BLaER1 (cell line): ENCODE data around the gene PEX16.

ENCODE experiments used
- H3K27ac ChIP-seq: shearing (Covaris generic); formaldehyde crosslinking; 2 replicates; pipeline ENCODE4 v1.8.1; 2022
- H3K27me3 ChIP-seq: shearing (Covaris generic); formaldehyde crosslinking; 2 replicates; pipeline ENCODE4 v1.8.1; 2022
- H3K36me3 ChIP-seq: shearing (Covaris generic); formaldehyde crosslinking; 2 replicates; pipeline ENCODE4 v1.8.1; 2022
- H3K4me1 ChIP-seq: shearing (Covaris generic); formaldehyde crosslinking; 2 replicates; pipeline ENCODE4 v1.8.1; 2022
- H3K4me2 ChIP-seq: shearing (Covaris generic); formaldehyde crosslinking; 2 replicates; pipeline ENCODE4 v1.8.1; 2022
- H3K4me3 ChIP-seq: shearing (Covaris generic); formaldehyde crosslinking; 2 replicates; pipeline ENCODE4 v1.8.1; 2022
- H3K9ac ChIP-seq: shearing (Covaris generic); formaldehyde crosslinking; 2 replicates; pipeline ENCODE4 v1.8.1; 2022
- H3K9me3 ChIP-seq: shearing (Covaris generic); formaldehyde crosslinking; 2 replicates; pipeline ENCODE4 v1.8.1; 2022
- H4K20me1 ChIP-seq: shearing (Covaris generic); formaldehyde crosslinking; 2 replicates; pipeline ENCODE4 v1.8.1; 2022
- Cebpa-rat ChIP-seq: shearing (Covaris generic); IDR thresholded peaks from 2 replicates; pipeline ENCODE4 v1.8.1; 2022

PEX16 gene

GRCh38 chr11:45932217-45932616 is 14.5 kb upstream of the PEX16 start:
- peak overlapping the region; percentile 71; the same call in 1 of the 2 replicates for H3K9ac ChIP-seq
- H3K27me3 ChIP-seq, result peaks cover 33% of the 10 kb centered on the region; the same call in 1 of the 2 replicates
- peaks cover 43% of the 10 kb centered on the region for H3K36me3 ChIP-seq
- H3K4me2 ChIP-seq, result peak overlapping the region; percentile 97
- no peak for TF ChIP-seq Cebpa-rat
- peak overlapping the region; percentile 90 for H3K27ac ChIP-seq
- peaks cover 88% of the 10 kb centered on the region for H3K4me1 ChIP-seq
- 0 out of 2 replicates have a peak overlapping the region, but pooled peaks have one; percentile 6 for H3K4me3 ChIP-seq
- peaks cover 18% of the 10 kb centered on the region for H4K20me1 ChIP-seq
- no peaks in the 10 kb centered on the region for H3K9me3 ChIP-seq

- H3K4me3 ChIP-seq, result no peak overlapping the region
- peak overlapping the region; percentile 71; the same call in 1 of the 2 replicates for H3K9ac ChIP-seq
Observed at GRCh38 chr11:45931739-45932138, 14.1 kb upstream of the PEX16 start.

DNA sequence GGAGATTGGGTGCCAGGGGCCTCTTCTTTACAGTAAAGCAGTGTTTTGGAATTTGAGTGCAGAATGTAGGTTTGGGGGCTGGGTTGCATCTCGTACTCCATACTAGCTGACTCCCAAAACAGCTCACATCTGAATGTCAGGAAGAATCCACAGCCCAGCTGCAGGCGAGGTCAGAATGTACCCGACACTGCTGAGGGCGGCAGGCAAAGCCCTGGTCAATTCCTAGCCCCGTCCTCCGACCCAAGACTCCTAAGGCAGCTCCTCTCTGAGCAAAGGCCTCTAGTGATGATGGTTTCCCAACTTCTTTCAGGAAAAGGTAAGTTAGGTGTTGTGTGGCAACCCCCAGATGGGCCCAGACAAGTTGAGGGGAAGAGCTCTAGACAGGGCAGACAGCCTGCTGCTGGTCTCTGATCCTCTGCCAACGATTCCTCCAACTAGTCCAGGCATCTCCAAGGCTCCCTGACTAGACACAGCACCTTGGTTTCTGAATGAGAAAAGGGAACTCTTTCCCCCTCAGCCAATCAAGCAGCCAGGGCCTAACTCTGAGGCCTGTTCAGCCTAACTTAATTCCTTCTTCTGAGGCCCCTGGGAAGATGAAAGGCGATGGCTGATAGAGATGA is 13.4 kb upstream of the PEX16 start:
- peak overlapping the region; percentile 90 for H3K27ac ChIP-seq
- peaks cover 100% of the 10 kb centered on the region for H3K4me1 ChIP-seq

More at GRCh38 chr11:45931739-45932138, 14.1 kb upstream of the PEX16 start:
- peaks cover 43% of the 10 kb centered on the region for H3K36me3 ChIP-seq
- TF ChIP-seq Cebpa-rat, result no peak
- H3K27ac ChIP-seq, result peak overlapping the region; percentile 90
- H3K27me3 ChIP-seq, result peaks cover 33% of the 10 kb centered on the region; the same call in 1 of the 2 replicates
- no peaks in the 10 kb centered on the region for H3K9me3 ChIP-seq
- H3K4me1 ChIP-seq, result peaks cover 93% of the 10 kb centered on the region
- H4K20me1 ChIP-seq, result peaks cover 18% of the 10 kb centered on the region
- H3K4me2 ChIP-seq, result peak overlapping the region; percentile 97

DNA sequence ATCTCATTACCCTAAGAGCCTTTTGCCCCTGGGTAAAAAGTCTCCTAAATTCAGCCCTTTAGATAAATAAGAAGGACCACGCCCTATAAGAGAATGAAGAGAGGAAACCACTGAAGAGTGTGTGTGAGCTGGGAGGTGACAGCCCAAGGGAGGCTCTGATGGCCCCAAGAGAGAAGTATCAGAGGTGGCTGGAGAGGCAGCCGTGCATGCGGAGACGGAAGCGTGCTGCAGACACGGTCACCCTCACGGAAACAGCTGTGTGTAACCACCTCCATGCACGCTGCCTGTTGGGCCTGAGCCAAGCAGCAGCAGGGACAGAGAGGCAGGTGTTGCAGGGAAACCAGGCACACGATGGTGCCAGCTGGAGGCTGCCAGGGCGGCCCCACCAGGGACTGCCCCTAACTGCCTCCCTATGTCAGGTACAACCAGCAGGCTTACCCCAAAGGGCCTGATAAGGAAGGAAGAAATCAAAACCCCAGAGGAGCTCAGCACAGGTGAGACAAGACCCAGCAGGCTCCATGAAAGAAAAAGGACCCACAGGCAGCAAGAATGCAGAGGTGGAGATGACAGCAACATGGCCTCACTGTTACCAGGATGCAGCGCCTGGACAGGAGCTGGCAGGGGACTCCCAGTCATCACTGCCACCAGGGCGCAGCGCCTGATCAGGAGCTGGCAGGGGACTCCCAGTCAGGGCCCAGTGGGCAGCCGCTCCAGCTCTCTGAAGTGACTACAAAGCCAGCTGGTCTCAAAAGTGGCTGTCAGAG is 12.5 kb upstream of the PEX16 start:
- peaks cover 100% of the 10 kb centered on the region for H3K4me1 ChIP-seq
- H3K4me3 ChIP-seq, result peak overlapping the region; percentile 56
- peaks cover 18% of the 10 kb centered on the region for H4K20me1 ChIP-seq
- peak overlapping the region; percentile 90 for H3K27ac ChIP-seq
- peaks cover 35% of the 10 kb centered on the region for H3K36me3 ChIP-seq
- peaks cover 33% of the 10 kb centered on the region; the same call in 1 of the 2 replicates for H3K27me3 ChIP-seq
- H3K9ac ChIP-seq, result peak overlapping the region; percentile 71
- no peak for TF ChIP-seq Cebpa-rat
- H3K9me3 ChIP-seq, result no peaks in the 10 kb centered on the region
- H3K4me2 ChIP-seq, result peak overlapping the region; percentile 97

More for the DNA sequence above, 13.4 kb upstream of the PEX16 start:
- H3K9me3 ChIP-seq, result no peaks in the 10 kb centered on the region
- H3K36me3 ChIP-seq, result peaks cover 43% of the 10 kb centered on the region
- H3K4me3 ChIP-seq, result no peak overlapping the region
- H3K4me2 ChIP-seq, result peak overlapping the region; percentile 97
- peaks cover 33% of the 10 kb centered on the region; the same call in 1 of the 2 replicates for H3K27me3 ChIP-seq
- peaks cover 18% of the 10 kb centered on the region for H4K20me1 ChIP-seq
- H3K9ac ChIP-seq, result peak overlapping the region; percentile 71; the same call in 1 of the 2 replicates
- no peak for TF ChIP-seq Cebpa-rat

DNA sequence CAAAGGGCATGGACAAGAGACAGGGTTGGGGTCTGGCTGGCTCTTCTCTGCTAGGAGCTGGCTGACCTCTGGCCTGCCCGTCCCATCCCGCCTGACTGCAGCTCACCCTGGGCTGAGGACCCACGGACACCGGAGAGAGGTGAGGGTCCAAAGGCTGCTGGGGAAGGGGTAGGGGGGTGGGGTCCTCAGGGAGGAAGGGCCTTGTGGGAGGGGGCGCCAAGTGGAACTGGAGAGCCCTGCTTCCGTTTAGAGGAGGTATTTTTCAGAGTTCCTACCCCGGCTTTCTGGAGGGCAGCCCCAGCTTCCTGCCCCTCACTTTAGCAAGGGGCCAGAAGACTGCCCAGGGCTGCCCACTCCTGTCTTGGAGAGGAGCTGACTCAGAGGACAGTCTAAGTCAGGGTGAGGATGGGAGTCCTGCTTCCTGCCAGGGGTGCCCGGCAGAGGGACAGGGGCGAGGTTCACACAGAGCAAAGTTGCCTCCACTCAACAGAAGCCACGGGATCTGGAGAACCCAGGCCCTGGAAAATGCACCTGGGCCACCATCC is 11.9 kb upstream of the PEX16 start:
- peaks cover 26% of the 10 kb centered on the region; the same call in 1 of the 2 replicates for H3K27me3 ChIP-seq
- peaks cover 100% of the 10 kb centered on the region for H3K4me1 ChIP-seq
- H3K4me3 ChIP-seq, result peak overlapping the region; percentile 56

GRCh38 chr11:45928535-45929215 is 11.0 kb upstream of the PEX16 start:
- Histone ChIP-seq H3K4me2 (peak overlapping the region; percentile 97), H3K4me3 (no peak overlapping the region), H3K27ac (peak overlapping the region; percentile 90), H3K4me1 (peaks cover 100% of the 10 kb centered on the region), H3K36me3 (peaks cover 27% of the 10 kb centered on the region), H3K27me3 (peaks cover 17% of the 10 kb centered on the region; the same call in 1 of the 2 replicates), H3K9ac (no peak overlapping the region), H4K20me1 (peaks cover 14% of the 10 kb centered on the region), H3K9me3 (no peaks in the 10 kb centered on the region)
- no peak for TF ChIP-seq Cebpa-rat

More for the DNA sequence above, 11.9 kb upstream of the PEX16 start:
- Histone ChIP-seq H4K20me1 (peaks cover 17% of the 10 kb centered on the region), H3K9me3 (no peaks in the 10 kb centered on the region), H3K36me3 (peaks cover 29% of the 10 kb centered on the region), H3K9ac (peak overlapping the region; percentile 66), H3K27ac (peak overlapping the region; percentile 90), H3K4me2 (peak overlapping the region; percentile 97)
- TF ChIP-seq Cebpa-rat, result no peak

- Histone ChIP-seq H3K9ac (no peak overlapping the region), H4K20me1 (peaks cover 13% of the 10 kb centered on the region), H3K4me1 (peaks cover 99% of the 10 kb centered on the region), H3K36me3 (peaks cover 27% of the 10 kb centered on the region), H3K4me3 (no peak overlapping the region), H3K9me3 (no peaks in the 10 kb centered on the region), H3K27me3 (peaks cover 16% of the 10 kb centered on the region), H3K4me2 (peak overlapping the region; percentile 97), H3K27ac (peak overlapping the region; percentile 90)
- no peak for TF ChIP-seq Cebpa-rat
Observed at GRCh38 chr11:45927684-45928413, 10.2 kb upstream of the PEX16 start.

DNA sequence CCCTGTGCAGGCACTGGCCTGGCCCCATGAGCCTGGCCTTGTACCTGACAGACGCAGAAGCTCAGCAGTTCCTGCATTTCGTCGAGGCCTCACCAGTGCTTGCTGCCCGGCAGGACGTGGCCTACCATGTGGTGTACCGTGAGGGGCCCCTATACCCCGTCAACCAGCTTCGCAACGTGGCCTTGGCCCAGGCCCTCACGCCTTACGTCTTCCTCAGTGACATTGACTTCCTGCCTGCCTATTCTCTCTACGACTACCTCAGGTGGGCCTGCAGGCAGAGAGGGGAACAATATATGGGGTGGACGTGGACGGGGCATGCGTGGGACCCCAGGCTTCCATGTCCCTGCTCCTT is 9.6 kb upstream of the PEX16 start:
- Histone ChIP-seq H3K27ac (peak overlapping the region; percentile 51), H3K4me2 (peak overlapping the region; percentile 97)

More for the DNA sequence above, 9.6 kb upstream of the PEX16 start:
- no peak overlapping the region for H3K9ac ChIP-seq
- no peak overlapping the region for H3K4me3 ChIP-seq
- peaks cover 27% of the 10 kb centered on the region for H3K36me3 ChIP-seq
- peaks cover 99% of the 10 kb centered on the region for H3K4me1 ChIP-seq
- peaks cover 16% of the 10 kb centered on the region for H3K27me3 ChIP-seq
- H4K20me1 ChIP-seq, result peaks cover 13% of the 10 kb centered on the region
- no peaks in the 10 kb centered on the region for H3K9me3 ChIP-seq
- TF ChIP-seq Cebpa-rat, result no peak
